MG63 (cell line): ENCODE results near the gene ZFYVE26. TPM values are rescaled to one million over a fixed set of nuclear protein-coding genes. Genes with fewer than 3 reads are reported as not detected.
"Not testable (repeated sequence)": the region's sequence is repeated elsewhere in the genome, so short reads cannot be mapped to it uniquely, and the experiment has no call there.

Experiments
- DNase-seq: peaks from one replicate; pipeline ENCODE4 v3.0.0-alpha.2; 2020
- H3K27me3 ChIP-seq: fragments of 250-450 bp; sonication (Bioruptor Pico); 2 replicates; pipeline ENCODE4 v1.5.1; 2020; ENCODE audit warnings: mild to moderate bottlenecking, moderate library complexity
- H3K36me3 ChIP-seq: fragments of 250-450 bp; sonication (Bioruptor Pico); 2 replicates; pipeline ENCODE4 v1.5.1; 2020; ENCODE audit warnings: mild to moderate bottlenecking, moderate library complexity
- H3K4me3 ChIP-seq: fragments of 250-450 bp; sonication (Bioruptor Pico); 2 replicates; pipeline ENCODE4 v1.5.1; 2020; ENCODE audit warnings: mild to moderate bottlenecking, moderate library complexity
- H3K9me3 ChIP-seq: fragments of 250-450 bp; sonication (Bioruptor Pico); 2 replicates; pipeline ENCODE4 v1.5.1; 2020; ENCODE audit warnings: mild to moderate bottlenecking, moderate library complexity
- total RNA-seq: library from RNA; depleted of rRNA; stranded (reverse); fragments of >200 nt; shearing (Covaris generic); gene quantifications from 2 replicates; pipeline ENCODE4 v1.2.3, GENCODE V29; 2014; ENCODE audit warnings: low replicate concordance

The ZFYVE26 gene
- total RNA-seq, 1 experiment from 2014 or later: 3.3 TPM

- Histone ChIP-seq H3K4me3 (no peak overlapping the region), H3K36me3 (no peaks in the 10 kb centered on the region), H3K27me3 (no peaks in the 10 kb centered on the region), H3K9me3 (no peaks in the 10 kb centered on the region)
- DNase-seq: no peak
Observed at GRCh38 chr14:67735336-67736147, 80.8 kb downstream of the ZFYVE26 start.

- Histone ChIP-seq H3K36me3 (no peaks in the 10 kb centered on the region), H3K4me3 (no peak overlapping the region), H3K9me3 (no peaks in the 10 kb centered on the region), H3K27me3 (no peaks in the 10 kb centered on the region)
- DNase-seq: no peak
Observed at GRCh38 chr14:67734675-67735074, 81.7 kb downstream of the ZFYVE26 start.

GRCh38 chr14:67733616-67734015 lies 82.8 kb downstream of the ZFYVE26 start:
- no peak overlapping the region for H3K4me3 ChIP-seq
- no peak for DNase-seq
- no peaks in the 10 kb centered on the region for H3K27me3 ChIP-seq
- H3K36me3 ChIP-seq: no peaks in the 10 kb centered on the region
- no peaks in the 10 kb centered on the region for H3K9me3 ChIP-seq

DNA sequence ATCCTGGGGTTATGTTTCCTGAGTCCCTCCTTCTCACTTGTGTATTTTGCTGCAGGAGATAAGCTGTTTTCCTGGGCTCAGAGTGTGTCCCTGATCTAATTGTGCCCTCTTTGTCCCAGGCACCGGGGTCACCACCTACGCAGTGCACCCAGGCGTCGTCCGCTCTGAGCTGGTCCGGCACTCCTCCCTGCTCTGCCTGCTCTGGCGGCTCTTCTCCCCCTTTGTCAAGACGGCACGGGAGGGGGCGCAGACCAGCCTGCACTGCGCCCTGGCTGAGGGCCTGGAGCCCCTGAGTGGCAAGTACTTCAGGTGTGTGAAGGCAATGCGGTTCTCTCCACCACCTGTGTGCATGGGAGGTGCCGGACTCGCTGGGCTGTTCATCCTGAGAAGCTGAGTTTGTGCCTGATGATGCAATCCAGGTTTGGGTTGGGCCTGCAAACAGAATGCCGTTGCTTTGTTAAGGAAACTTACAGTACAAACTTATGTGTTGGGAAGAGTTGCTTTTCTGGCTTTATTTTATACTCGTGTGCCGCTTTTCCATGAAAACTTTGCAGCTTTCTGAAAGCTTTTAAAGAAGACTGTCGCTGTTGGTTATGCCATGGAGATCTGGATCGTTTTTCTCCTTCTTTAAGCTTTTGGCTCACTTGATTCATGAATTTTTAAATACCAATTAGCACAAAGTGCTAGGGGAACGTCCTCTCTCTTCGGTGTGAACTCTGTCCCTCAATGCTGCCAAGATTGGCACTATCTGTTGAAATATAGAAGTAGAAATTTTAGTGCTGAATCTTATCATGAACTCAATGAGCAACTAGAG lies 87.1 kb downstream of the ZFYVE26 start:
- Histone ChIP-seq H3K9me3 (no peaks in the 10 kb centered on the region), H3K36me3 (no peaks in the 10 kb centered on the region), H3K4me3 (no peak overlapping the region), H3K27me3 (no peaks in the 10 kb centered on the region)
- DNase-seq: no peak

DNA sequence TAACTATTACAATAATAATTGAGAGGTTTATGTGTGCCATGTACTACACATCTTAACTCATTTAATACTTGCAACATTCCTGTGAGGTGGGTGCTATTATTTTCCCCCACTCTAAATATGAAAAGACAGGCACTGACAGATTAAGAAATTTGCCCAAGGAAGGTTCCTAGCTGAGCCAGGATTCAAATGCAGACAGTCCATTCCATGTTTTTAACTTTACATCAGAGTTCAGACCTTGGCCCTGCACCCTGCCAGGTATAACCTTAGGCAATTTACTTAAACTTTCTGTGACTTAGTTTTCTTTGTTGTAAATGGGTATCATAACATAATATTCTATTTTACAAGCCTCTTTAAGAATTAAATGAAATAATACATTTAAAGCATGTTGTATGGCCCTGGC lies 88.1 kb downstream of the ZFYVE26 start:
- DNase-seq: no peak
- Histone ChIP-seq H3K27me3 (no peaks in the 10 kb centered on the region), H3K9me3 (no peaks in the 10 kb centered on the region), H3K36me3 (no peaks in the 10 kb centered on the region), H3K4me3 (no peak overlapping the region)

GRCh38 chr14:67727361-67727760 lies 89.0 kb downstream of the ZFYVE26 start:
- Histone ChIP-seq H3K36me3 (no peaks in the 10 kb centered on the region), H3K27me3 (no peaks in the 10 kb centered on the region)
- no peak for DNase-seq

GRCh38 chr14:67725171-67725570 lies 91.2 kb downstream of the ZFYVE26 start:
- no peaks in the 10 kb centered on the region for H3K9me3 ChIP-seq
- H3K4me3 ChIP-seq: no peak overlapping the region
- no peaks in the 10 kb centered on the region for H3K36me3 ChIP-seq
- H3K27me3 ChIP-seq: no peaks in the 10 kb centered on the region
- no peak for DNase-seq

More at GRCh38 chr14:67727361-67727760, 89.0 kb downstream of the ZFYVE26 start:
- no peak overlapping the region for H3K4me3 ChIP-seq
- no peaks in the 10 kb centered on the region for H3K9me3 ChIP-seq

- H3K27me3 ChIP-seq: no peaks in the 10 kb centered on the region
- no peaks in the 10 kb centered on the region for H3K36me3 ChIP-seq
- H3K4me3 ChIP-seq: no peak overlapping the region
- peak; percentile 61 for DNase-seq
- H3K9me3 ChIP-seq: no peaks in the 10 kb centered on the region
Observed at GRCh38 chr14:67722293-67722692, 94.1 kb downstream of the ZFYVE26 start.

DNA sequence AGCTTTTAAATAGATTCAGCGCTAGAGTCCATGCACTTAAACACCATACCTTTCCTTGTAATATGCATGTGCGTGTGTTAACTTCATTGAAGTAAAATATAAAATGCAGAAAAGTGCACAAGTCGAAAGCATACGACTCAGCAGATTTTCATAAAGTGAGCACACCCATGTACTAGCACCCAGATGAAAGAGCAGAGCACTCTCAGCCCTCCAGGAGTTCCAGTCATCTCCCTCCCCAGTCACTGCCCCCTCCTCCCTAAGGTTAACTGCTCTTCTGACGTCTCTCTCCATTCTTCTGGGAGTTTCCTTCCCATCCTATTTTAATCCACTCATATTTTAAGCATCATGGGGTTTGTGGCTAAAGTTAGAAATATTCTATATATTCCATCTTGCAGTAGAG lies 94.5 kb downstream of the ZFYVE26 start:
- H3K27me3 ChIP-seq: no peaks in the 10 kb centered on the region
- H3K9me3 ChIP-seq: no peaks in the 10 kb centered on the region
- H3K36me3 ChIP-seq: no peaks in the 10 kb centered on the region
- H3K4me3 ChIP-seq: no peak overlapping the region
- DNase-seq: no peak

- no peak overlapping the region for H3K4me3 ChIP-seq
- no peaks in the 10 kb centered on the region for H3K9me3 ChIP-seq
- no peaks in the 10 kb centered on the region for H3K36me3 ChIP-seq
- H3K27me3 ChIP-seq: no peaks in the 10 kb centered on the region
- no peak for DNase-seq
Observed at GRCh38 chr14:67719866-67720265, 96.5 kb downstream of the ZFYVE26 start.

DNA sequence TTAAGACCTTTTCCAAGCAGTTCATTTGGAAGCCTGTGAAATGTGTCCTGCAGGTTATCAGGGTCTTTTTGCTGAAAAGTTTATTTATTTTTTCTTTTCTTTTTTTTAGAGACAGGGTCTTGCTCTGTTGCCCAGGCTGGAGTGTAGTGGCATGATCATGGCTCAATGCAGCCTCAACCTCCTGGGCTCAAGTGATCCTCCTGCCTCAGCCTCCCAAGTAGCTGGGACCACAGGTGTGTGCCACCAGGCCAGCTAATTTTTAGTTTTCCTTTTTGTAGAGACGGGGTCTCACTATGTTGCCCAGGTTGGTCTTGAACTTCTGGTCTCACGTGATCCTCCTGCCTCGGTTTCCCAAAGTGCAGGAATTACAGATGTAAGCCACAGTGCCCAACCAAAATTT lies 97.0 kb downstream of the ZFYVE26 start:
- not testable (repeated sequence) for H3K9me3 ChIP-seq, H3K27me3 ChIP-seq, DNase-seq, H3K4me3 ChIP-seq, H3K36me3 ChIP-seq

GRCh38 chr14:67718265-67718664 lies 98.1 kb downstream of the ZFYVE26 start:
- H3K4me3 ChIP-seq: no peak overlapping the region
- no peak for DNase-seq
- no peaks in the 10 kb centered on the region for H3K36me3 ChIP-seq
- H3K27me3 ChIP-seq: no peaks in the 10 kb centered on the region
- H3K9me3 ChIP-seq: no peaks in the 10 kb centered on the region

- no peak for DNase-seq
- H3K9me3 ChIP-seq: no peaks in the 10 kb centered on the region
- no peaks in the 10 kb centered on the region for H3K36me3 ChIP-seq
- H3K27me3 ChIP-seq: no peaks in the 10 kb centered on the region
- H3K4me3 ChIP-seq: no peak overlapping the region
Observed at GRCh38 chr14:67717048-67717447, 99.3 kb downstream of the ZFYVE26 start.

GRCh38 chr14:67710209-67710608 lies 106.2 kb downstream of the ZFYVE26 start:
- no peak overlapping the region for H3K4me3 ChIP-seq
- no peaks in the 10 kb centered on the region for H3K36me3 ChIP-seq
- no peaks in the 10 kb centered on the region for H3K27me3 ChIP-seq
- H3K9me3 ChIP-seq: peaks cover 2% of the 10 kb centered on the region
- DNase-seq: no peak

- H3K9me3 ChIP-seq: not testable (repeated sequence)
Observed at GRCh38 chr14:67709796-67710195, 106.6 kb downstream of the ZFYVE26 start.

GRCh38 chr14:67709346-67709745 lies 107.0 kb downstream of the ZFYVE26 start:
- not testable (repeated sequence) for H3K9me3 ChIP-seq, H3K27me3 ChIP-seq, DNase-seq, H3K36me3 ChIP-seq, H3K4me3 ChIP-seq

More at GRCh38 chr14:67709796-67710195, 106.6 kb downstream of the ZFYVE26 start:
- H3K36me3 ChIP-seq, H3K27me3 ChIP-seq, DNase-seq, H3K4me3 ChIP-seq: not testable (repeated sequence)

GRCh38 chr14:67705211-67705610 lies 111.2 kb downstream of the ZFYVE26 start:
- Histone ChIP-seq H3K4me3 (no peak overlapping the region), H3K9me3 (peaks cover 2% of the 10 kb centered on the region), H3K36me3 (no peaks in the 10 kb centered on the region), H3K27me3 (no peaks in the 10 kb centered on the region)
- no peak for DNase-seq
